ENCODE data around the gene TACC3. TPM values are rescaled to one million over a fixed set of nuclear protein-coding genes. Genes with fewer than 3 reads are reported as not detected.

The TACC3 gene
- total RNA-seq, 1 donor from 2014 or later = 20.5 TPM

DNA sequence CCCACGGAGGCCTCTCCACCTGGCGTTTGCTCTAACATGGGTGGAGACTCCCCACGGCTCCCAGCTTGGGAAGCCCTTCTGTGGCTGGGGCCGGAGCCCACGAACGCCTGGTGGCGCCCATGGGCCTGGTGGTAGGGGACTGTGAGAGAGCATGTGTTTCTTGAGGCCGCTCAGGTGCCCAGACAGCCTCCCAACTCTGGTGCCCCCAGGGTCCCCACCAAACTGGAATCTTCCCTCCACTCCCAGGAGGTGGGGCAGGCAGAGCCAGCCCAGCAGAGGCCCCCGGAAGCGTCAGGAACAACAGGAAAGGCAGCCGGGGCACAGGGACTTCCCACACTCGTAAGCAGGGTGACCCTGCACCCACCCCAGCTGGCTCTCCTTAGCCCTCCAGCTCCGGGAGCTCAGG, 38.5 kb downstream of the TACC3 start:
- Mint-ChIP-seq H3K4me1 (peaks cover 3% of the 10 kb centered on the region), H3K4me3 (no peak overlapping the region), H3K9me3 (no peaks in the 10 kb centered on the region), H3K27me3 (peaks cover 9% of the 10 kb centered on the region), H3K27ac (no peak overlapping the region), H3K36me3 (ENCODE audit: low read depth) (no peaks in the 10 kb centered on the region)
- DNase-seq (no peak), ATAC-seq (ENCODE audit: low read depth) (no peak)
- intact Hi-C loops (cut with micrococcal nuclease) = no loop called here
- CTCF ChIA-PET = no interaction called here
- TF ChIP-seq, protein P1, sequence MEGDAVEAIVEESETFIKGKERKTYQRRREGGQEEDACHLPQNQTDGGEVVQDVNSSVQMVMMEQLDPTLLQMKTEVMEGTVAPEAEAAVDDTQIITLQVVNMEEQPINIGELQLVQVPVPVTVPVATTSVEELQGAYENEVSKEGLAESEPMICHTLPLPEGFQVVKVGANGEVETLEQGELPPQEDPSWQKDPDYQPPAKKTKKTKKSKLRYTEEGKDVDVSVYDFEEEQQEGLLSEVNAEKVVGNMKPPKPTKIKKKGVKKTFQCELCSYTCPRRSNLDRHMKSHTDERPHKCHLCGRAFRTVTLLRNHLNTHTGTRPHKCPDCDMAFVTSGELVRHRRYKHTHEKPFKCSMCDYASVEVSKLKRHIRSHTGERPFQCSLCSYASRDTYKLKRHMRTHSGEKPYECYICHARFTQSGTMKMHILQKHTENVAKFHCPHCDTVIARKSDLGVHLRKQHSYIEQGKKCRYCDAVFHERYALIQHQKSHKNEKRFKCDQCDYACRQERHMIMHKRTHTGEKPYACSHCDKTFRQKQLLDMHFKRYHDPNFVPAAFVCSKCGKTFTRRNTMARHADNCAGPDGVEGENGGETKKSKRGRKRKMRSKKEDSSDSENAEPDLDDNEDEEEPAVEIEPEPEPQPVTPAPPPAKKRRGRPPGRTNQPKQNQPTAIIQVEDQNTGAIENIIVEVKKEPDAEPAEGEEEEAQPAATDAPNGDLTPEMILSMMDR (IDR thresholded peaks at IDR 0.05) = no peak
- POLR2A ChIA-PET = no interaction called here

DNA sequence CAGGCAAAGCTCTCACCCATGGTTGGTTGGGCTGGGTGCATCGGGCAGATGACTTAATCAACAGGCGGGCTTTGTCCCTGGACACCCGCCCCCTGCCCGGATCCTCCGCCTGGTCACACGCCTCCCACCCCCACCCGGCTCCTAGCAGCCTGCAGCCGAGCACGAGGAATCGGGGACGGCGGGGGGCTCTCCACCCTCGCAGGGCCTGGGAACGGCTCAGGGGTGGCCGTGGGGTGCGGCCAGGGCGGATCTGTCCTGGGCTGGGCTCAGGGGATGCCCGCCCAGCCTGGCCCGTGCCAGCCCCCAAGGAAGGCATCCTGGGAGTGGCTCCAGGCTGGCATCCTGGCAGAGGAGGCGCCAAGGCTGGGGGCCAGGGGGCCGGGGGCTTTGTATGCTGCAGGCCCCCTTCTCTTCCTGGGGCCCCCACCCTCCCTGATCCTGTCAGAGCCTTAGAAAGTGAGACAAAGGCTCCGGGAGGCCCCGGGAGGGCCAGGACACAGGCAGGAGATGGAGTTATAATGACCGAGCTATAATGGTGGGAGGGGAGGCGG, 39.3 kb downstream of the TACC3 start:
- Mint-ChIP-seq H3K27ac (no peak overlapping the region), H3K9me3 (no peaks in the 10 kb centered on the region), H3K36me3 (ENCODE audit: low read depth) (no peaks in the 10 kb centered on the region), H3K27me3 (peaks cover 11% of the 10 kb centered on the region), H3K4me1 (peaks cover 4% of the 10 kb centered on the region), H3K4me3 (no peak overlapping the region)
- ATAC-seq (ENCODE audit: low read depth) (no peak), DNase-seq (no peak)
- intact Hi-C loops (cut with micrococcal nuclease) = no loop called here
- POLR2A ChIA-PET = no interaction called here
- CTCF ChIA-PET = no interaction called here
- TF ChIP-seq, protein P1 (IDR thresholded peaks at IDR 0.05) = no peak

DNA sequence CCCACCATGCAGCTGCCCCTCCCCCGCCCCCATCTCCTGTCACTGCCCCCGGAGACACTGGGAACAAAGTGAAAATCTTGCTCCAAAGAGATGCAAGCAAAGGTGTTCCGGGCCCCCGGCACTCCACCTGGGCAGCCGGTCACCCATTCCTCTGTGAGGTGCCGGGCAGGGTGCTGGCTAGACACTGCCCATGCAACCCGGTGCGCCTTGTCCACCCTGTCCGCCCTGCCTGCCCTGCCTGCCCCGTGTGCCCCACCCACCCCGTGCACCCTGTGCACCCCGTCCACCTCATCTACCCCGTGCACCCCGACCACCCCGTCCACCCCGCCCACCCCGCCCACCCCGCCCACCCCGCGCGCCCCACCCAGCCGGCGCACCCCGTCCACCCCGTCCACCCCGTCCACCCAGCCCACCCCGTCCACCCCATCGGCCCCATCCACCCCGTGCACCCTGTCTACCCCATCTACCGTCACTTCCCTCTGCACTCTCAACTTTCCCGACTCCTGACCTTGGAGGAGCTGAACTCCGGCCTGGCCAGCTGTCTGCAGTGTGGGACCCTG, 39.9 kb downstream of the TACC3 start:
- CTCF ChIA-PET = no interaction called here
- TF ChIP-seq, protein P1 (IDR thresholded peaks at IDR 0.05) = no peak
- intact Hi-C loops (cut with micrococcal nuclease) = no loop called here
- POLR2A ChIA-PET = no interaction called here
- Mint-ChIP-seq H3K27me3 (peaks cover 11% of the 10 kb centered on the region), H3K4me3 (no peak overlapping the region), H3K9me3 (no peaks in the 10 kb centered on the region), H3K36me3 (ENCODE audit: low read depth) (no peaks in the 10 kb centered on the region), H3K4me1 (peaks cover 5% of the 10 kb centered on the region), H3K27ac (no peak overlapping the region)
- ATAC-seq (ENCODE audit: low read depth) = no peak
- no peak for DNase-seq

DNA sequence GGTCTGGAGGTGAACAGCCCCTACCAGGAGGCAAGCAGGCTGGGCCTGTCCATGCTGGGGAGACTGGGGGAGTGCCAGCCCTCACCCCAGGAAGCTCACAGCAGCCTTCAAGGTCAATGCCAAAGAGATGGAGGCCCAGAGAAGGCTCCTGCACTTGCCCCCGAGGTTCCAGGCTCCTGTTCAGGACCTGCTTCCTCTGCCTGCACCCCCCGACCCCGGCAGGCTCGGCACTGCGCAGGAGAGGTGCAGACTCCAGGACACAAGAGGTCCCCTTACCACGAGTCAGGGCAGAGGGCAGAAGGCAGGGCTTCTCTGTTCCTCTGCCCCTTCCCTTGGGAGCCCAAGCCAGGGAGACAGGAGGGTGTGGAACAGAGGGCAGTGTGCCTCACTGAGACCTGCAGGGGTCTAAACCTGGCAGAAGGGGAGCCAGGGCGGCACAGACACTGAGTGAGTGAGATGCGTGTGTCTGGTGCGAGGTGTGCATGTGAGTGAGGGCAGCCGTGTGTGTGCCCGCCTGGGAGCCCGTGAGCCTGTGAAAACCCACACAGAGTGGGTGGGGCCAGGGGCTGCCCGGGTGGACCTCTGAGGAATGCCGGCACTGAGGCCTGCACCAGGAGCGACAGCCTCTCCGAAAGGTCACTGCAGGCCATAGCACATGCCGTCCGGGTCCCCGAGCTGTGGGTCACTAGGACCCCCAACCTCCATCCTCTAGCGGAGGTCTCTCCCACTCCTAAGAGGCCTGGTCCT, 41.1 kb downstream of the TACC3 start:
- POLR2A ChIA-PET = no interaction called here
- intact Hi-C loops (cut with micrococcal nuclease) = no loop called here
- TF ChIP-seq, protein P1 (IDR thresholded peaks at IDR 0.05) = no peak
- ATAC-seq (ENCODE audit: low read depth) = no peak
- Mint-ChIP-seq H3K36me3 (ENCODE audit: low read depth) (no peaks in the 10 kb centered on the region), H3K4me1 (peaks cover 5% of the 10 kb centered on the region), H3K27ac (no peak overlapping the region), H3K4me3 (no peak overlapping the region), H3K9me3 (no peaks in the 10 kb centered on the region), H3K27me3 (peaks cover 11% of the 10 kb centered on the region)
- CTCF ChIA-PET = no interaction called here
- no peak for DNase-seq

DNA sequence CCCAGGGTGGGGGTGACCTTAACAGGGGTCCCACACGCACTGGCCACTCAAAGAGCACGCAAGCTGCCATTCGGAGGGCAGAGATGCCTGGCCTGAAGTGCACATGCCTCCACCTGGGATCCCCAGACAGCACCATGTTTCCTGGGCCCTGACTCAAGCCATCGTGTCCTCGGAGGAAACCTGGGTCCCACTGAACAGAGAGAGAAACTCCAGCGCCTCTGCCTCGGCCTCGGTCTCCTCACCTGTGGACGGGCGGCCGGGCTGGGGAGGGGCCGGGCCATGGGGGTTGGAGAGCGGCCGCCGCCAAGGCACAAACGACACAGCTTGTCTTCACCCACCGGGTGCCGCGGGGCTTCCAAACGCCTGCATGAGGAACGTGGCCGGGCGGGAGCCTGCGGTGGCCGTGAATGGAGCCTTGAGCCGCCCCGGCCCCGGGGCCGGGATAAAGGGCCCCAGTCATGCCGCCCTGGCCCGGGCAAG, 41.8 kb downstream of the TACC3 start:
- no peak for ATAC-seq (ENCODE audit: low read depth)
- Mint-ChIP-seq H3K36me3 (ENCODE audit: low read depth) (no peaks in the 10 kb centered on the region), H3K27me3 (peaks cover 8% of the 10 kb centered on the region), H3K4me3 (no peak overlapping the region), H3K4me1 (peaks cover 8% of the 10 kb centered on the region), H3K27ac (no peak overlapping the region), H3K9me3 (no peaks in the 10 kb centered on the region)
- TF ChIP-seq, protein P1 (IDR thresholded peaks at IDR 0.05) = no peak
- CTCF ChIA-PET = no interaction called here
- POLR2A ChIA-PET = no interaction called here
- intact Hi-C loops (cut with micrococcal nuclease) = no loop called here
- DNase-seq = no peak
